ENCODE measurements around the gene CHAC1. TPM values are rescaled to one million over a fixed set of nuclear protein-coding genes. Genes with fewer than 3 reads are reported as not detected.

CHAC1 gene
- total and polyA plus RNA-seq, 2 of the 13 experiments (the other 11 are each of a cell fraction or from before 2014, with no cell fraction given): 0.44 TPM; not detected in 1

DNA sequence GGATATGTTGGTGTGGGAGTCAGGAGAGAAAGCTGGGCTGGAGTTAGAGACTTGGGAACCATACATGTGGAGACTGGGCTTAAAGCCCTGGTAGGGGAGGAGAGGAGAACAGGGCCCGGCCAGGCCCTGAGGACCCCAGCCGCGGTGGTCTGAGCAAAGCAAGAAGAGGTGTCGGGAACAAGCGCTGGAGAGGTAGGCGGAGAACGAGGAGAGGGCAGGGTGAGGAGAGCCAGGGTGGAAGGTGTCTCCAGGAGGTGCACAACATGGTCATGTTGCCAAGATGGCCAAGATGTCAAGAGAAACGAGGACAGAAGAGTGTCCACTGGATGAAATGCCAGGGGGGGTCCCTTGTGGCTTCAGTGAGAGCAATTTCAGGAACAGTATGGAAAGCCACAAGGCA, 5.5 kb downstream of the CHAC1 start:
- ATAC-seq (no peak), FAIRE-seq (no peak), DNase-seq (ENCODE audit: low spot score) (no peak)
- in situ Hi-C loops (cut with HindIII; ENCODE audit: extremely low pct_ligation_motif_present, low pct_unique_long_range_greater_than_20kb) (no loop called here), intact Hi-C loops (cut with micrococcal nuclease; ENCODE audit: unreplicated experiment) (no loop called here)
- Histone ChIP-seq H3K36me3 (replicated peaks in 1 of 2; ENCODE audit: control insufficient read depth in 1 of 2, insufficient read depth in 2 of 2, low read length in 2 of 2) (no peaks in the 10 kb centered on the region), H3K4me3 (replicated peaks in 1 of 3; ENCODE audit: insufficient read depth in 1 of 3, low read depth in 2 of 3, low read length in 3 of 3) (no peak overlapping the region), H3K27ac (ENCODE audit: extremely low read length, insufficient read depth, low read length) (no peak overlapping the region), H4K20me1 (ENCODE audit: insufficient read depth, low read length) (no peaks in the 10 kb centered on the region), H3K4me1 (ENCODE audit: insufficient read depth, low read length) (no peaks in the 10 kb centered on the region), H3K79me2 (ENCODE audit: insufficient read depth, low read length) (no peaks in the 10 kb centered on the region), H3K27me3 (ENCODE audit: control insufficient read depth in 1 of 2, insufficient read depth in 2 of 2, low read length in 2 of 2) (peaks cover 11 to 56% of the 10 kb centered on the region in 2 experiments), H2AFZ (ENCODE audit: low read length) (no peak overlapping the region), H3K4me2 (ENCODE audit: low read depth, low read length) (no peak overlapping the region), H3K9ac (ENCODE audit: insufficient read depth, low read depth, low read length) (no peak overlapping the region), H3K9me3 (ENCODE audit: low read length) (no peaks in the 10 kb centered on the region)
- 63% methylated on average over 8 of the region's 8 CpGs for WGBS (ENCODE audit: low lambda C conversion rate)
- POLR2A ChIA-PET: no interaction called here
- CTCF ChIA-PET (ENCODE audit: low intra/inter-chr PET ratio, low total read pairs): no interaction called here
- BruUV-seq (replicated peaks): no TSS peak
- TF ChIP-seq ZNF839 (CRISPR knock-in tag; IDR thresholded peaks at IDR 0.05; ENCODE audit: borderline replicate concordance) (no peak), ZNF672 (CRISPR knock-in tag; IDR thresholded peaks at IDR 0.05) (no peak), ZNF468 (CRISPR knock-in tag; IDR thresholded peaks at IDR 0.05) (no peak), ZNF335 (CRISPR knock-in tag; IDR thresholded peaks at IDR 0.05) (no peak), U2AF1 (optimal IDR thresholded peaks at IDR 0.05; ENCODE audit: low read depth, low read length) (no peak), ZNF552 (CRISPR knock-in tag; IDR thresholded peaks at IDR 0.05; ENCODE audit: borderline replicate concordance) (no peak), ZSCAN9 (CRISPR knock-in tag; IDR thresholded peaks at IDR 0.05; ENCODE audit: borderline replicate concordance) (no peak), IRF2 (CRISPR knock-in tag; IDR thresholded peaks at IDR 0.05) (no peak), GATAD1 (CRISPR knock-in tag; IDR thresholded peaks at IDR 0.05) (no peak), NR2F6 (IDR thresholded peaks at IDR 0.05) (no peak), NR2F6 (CRISPR knock-in tag; IDR thresholded peaks at IDR 0.05) (no peak), ZNF205 (CRISPR knock-in tag; IDR thresholded peaks at IDR 0.05) (no peak)
- TF ChIP-seq, protein P1, sequence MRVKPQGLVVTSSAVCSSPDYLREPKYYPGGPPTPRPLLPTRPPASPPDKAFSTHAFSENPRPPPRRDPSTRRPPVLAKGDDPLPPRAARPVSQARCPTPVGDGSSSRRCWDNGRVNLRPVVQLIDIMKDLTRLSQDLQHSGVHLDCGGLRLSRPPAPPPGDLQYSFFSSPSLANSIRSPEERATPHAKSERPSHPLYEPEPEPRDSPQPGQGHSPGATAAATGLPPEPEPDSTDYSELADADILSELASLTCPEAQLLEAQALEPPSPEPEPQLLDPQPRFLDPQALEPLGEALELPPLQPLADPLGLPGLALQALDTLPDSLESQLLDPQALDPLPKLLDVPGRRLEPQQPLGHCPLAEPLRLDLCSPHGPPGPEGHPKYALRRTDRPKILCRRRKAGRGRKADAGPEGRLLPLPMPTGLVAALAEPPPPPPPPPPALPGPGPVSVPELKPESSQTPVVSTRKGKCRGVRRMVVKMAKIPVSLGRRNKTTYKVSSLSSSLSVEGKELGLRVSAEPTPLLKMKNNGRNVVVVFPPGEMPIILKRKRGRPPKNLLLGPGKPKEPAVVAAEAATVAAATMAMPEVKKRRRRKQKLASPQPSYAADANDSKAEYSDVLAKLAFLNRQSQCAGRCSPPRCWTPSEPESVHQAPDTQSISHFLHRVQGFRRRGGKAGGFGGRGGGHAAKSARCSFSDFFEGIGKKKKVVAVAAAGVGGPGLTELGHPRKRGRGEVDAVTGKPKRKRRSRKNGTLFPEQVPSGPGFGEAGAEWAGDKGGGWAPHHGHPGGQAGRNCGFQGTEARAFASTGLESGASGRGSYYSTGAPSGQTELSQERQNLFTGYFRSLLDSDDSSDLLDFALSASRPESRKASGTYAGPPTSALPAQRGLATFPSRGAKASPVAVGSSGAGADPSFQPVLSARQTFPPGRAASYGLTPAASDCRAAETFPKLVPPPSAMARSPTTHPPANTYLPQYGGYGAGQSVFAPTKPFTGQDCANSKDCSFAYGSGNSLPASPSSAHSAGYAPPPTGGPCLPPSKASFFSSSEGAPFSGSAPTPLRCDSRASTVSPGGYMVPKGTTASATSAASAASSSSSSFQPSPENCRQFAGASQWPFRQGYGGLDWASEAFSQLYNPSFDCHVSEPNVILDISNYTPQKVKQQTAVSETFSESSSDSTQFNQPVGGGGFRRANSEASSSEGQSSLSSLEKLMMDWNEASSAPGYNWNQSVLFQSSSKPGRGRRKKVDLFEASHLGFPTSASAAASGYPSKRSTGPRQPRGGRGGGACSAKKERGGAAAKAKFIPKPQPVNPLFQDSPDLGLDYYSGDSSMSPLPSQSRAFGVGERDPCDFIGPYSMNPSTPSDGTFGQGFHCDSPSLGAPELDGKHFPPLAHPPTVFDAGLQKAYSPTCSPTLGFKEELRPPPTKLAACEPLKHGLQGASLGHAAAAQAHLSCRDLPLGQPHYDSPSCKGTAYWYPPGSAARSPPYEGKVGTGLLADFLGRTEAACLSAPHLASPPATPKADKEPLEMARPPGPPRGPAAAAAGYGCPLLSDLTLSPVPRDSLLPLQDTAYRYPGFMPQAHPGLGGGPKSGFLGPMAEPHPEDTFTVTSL (CRISPR knock-in tag; IDR thresholded peaks at IDR 0.05; ENCODE audit: borderline replicate concordance): no peak
- TF ChIP-seq, protein P2, sequence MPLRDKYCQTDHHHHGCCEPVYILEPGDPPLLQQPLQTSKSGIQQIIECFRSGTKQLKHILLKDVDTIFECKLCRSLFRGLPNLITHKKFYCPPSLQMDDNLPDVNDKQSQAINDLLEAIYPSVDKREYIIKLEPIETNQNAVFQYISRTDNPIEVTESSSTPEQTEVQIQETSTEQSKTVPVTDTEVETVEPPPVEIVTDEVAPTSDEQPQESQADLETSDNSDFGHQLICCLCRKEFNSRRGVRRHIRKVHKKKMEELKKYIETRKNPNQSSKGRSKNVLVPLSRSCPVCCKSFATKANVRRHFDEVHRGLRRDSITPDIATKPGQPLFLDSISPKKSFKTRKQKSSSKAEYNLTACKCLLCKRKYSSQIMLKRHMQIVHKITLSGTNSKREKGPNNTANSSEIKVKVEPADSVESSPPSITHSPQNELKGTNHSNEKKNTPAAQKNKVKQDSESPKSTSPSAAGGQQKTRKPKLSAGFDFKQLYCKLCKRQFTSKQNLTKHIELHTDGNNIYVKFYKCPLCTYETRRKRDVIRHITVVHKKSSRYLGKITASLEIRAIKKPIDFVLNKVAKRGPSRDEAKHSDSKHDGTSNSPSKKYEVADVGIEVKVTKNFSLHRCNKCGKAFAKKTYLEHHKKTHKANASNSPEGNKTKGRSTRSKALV (CRISPR knock-in tag; IDR thresholded peaks at IDR 0.05): no peak
- TF ChIP-seq, protein P3, sequence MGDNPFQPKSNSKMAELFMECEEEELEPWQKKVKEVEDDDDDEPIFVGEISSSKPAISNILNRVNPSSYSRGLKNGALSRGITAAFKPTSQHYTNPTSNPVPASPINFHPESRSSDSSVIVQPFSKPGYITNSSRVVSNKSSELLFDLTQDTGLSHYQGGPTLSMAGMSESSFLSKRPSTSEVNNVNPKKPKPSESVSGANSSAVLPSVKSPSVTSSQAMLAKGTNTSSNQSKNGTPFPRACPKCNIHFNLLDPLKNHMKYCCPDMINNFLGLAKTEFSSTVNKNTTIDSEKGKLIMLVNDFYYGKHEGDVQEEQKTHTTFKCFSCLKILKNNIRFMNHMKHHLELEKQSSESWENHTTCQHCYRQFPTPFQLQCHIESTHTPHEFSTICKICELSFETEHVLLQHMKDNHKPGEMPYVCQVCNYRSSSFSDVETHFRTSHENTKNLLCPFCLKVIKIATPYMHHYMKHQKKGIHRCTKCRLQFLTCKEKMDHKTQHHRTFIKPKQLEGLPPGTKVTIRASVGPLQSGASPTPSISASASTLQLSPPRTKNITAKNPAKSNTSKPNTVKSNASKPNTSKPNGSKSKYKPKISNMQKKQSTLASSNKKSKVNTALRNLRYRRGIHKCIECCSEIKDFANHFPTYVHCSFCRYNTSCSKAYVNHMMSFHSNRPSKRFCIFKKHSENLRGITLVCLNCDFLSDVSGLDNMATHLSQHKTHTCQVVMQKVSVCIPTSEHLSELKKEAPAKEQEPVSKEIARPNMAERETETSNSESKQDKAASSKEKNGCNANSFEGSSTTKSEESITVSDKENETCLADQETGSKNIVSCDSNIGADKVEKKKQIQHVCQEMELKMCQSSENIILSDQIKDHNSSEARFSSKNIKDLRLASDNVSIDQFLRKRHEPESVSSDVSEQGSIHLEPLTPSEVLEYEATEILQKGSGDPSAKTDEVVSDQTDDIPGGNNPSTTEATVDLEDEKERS (CRISPR knock-in tag; IDR thresholded peaks at IDR 0.05): no peak
